ENCODE results near the gene KCNN2.

The KCNN2 gene

DNA sequence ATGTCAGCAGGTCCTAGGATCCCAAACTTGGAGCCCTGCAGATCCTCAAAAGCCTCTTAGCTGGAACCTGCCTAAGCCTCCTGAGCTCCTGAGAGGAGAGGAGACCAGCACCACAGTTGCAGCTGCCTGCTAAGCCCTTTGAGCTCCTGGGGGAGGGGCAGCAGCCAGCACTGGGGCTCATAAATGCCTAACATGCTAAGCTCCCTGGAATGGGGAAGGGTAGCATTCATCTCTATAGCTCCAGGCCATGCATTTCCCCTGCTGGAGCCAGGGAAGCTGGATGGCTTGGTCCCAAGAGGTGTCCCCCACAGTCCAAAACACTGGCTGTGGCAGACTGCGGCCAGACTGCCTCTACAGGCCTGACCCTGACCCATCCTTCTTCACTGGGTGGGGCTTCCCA lies 182.7 kb downstream of the KCNN2 start:
- DNase-seq (ENCODE audit: low read depth, low spot score) = no peak
